Activated CD4-positive, alpha-beta T cell treated with anti-CD3 and anti-CD28 coated beads, Interleukin-2, amount 50 U/mL, for 16 hours (primary cell): Measurements from ENCODE around the gene SPAAR.
A peak's percentile ranks its signal among the peaks of the same experiment; 100 is the strongest.
"Not testable (repeated sequence)": the region's sequence is repeated elsewhere in the genome, so short reads cannot be mapped to it uniquely, and the experiment has no call there.

Experiments
- DNase-seq: peaks from one replicate; pipeline ENCODE4 v3.0.0-alpha.2; 2020

SPAAR gene

GRCh38 chr9:35923927-35924763 is 14.9 kb downstream of the SPAAR start:
- no peak for DNase-seq

GRCh38 chr9:35928591-35929452 is 19.5 kb downstream of the SPAAR start:
- no peak for DNase-seq

- DNase-seq, result no peak
Observed at GRCh38 chr9:35929453-35929718, 20.1 kb downstream of the SPAAR start.

GRCh38 chr9:35930521-35930920 is 21.2 kb downstream of the SPAAR start:
- DNase-seq, result no peak

GRCh38 chr9:35930989-35931388 is 21.7 kb downstream of the SPAAR start:
- no peak for DNase-seq

- DNase-seq, result peak; percentile 23
Observed at GRCh38 chr9:35932735-35933134, 23.4 kb downstream of the SPAAR start.

GRCh38 chr9:35933550-35934067 is 24.3 kb downstream of the SPAAR start:
- peak; percentile 18 for DNase-seq

GRCh38 chr9:35934069-35934468 is 24.8 kb downstream of the SPAAR start:
- not testable (repeated sequence) for DNase-seq

GRCh38 chr9:35935261-35935660 is 26.0 kb downstream of the SPAAR start:
- DNase-seq, result no peak

- DNase-seq, result no peak
Observed at GRCh38 chr9:35935755-35936509, 26.6 kb downstream of the SPAAR start.

GRCh38 chr9:35937227-35937626 is 27.9 kb downstream of the SPAAR start:
- DNase-seq, result no peak

GRCh38 chr9:35938474-35939356 is 29.4 kb downstream of the SPAAR start:
- DNase-seq, result no peak

- DNase-seq, result no peak
Observed at GRCh38 chr9:35939679-35940250, 30.5 kb downstream of the SPAAR start.

GRCh38 chr9:35940458-35941407 is 31.4 kb downstream of the SPAAR start:
- DNase-seq, result peak; percentile 46

GRCh38 chr9:35942286-35942685 is 33.0 kb downstream of the SPAAR start:
- DNase-seq, result no peak

- DNase-seq, result no peak
Observed at GRCh38 chr9:35944173-35944572, 34.9 kb downstream of the SPAAR start.

GRCh38 chr9:35944841-35945240 is 35.6 kb downstream of the SPAAR start:
- DNase-seq, result no peak

- peak; percentile 50 for DNase-seq
Observed at GRCh38 chr9:35945341-35946018, 36.2 kb downstream of the SPAAR start.

GRCh38 chr9:35948451-35948850 is 39.2 kb downstream of the SPAAR start:
- DNase-seq, result no peak

GRCh38 chr9:35948901-35949318 is 39.6 kb downstream of the SPAAR start:
- DNase-seq, result no peak
